ENCODE measurements around the gene PGAM1. TPM values are rescaled to one million over a fixed set of nuclear protein-coding genes. Genes with fewer than 3 reads are reported as not detected.

PGAM1 gene
- 57.9 TPM for total RNA-seq

- peaks cover 11 to 14% (median 12%) of the 10 kb centered on the region in 3 donors for H3K4me1 ChIP-seq (ENCODE audit: control insufficient read depth in 3 of 3, insufficient read depth in 3 of 3, low read length in 3 of 3)
- no peaks in the 10 kb centered on the region for H3K9me3 ChIP-seq (ENCODE audit: control insufficient read depth in 3 of 3, low read length in 3 of 3)
- H3K9ac ChIP-seq (ENCODE audit: low read depth in 1 of 3, low read length in 3 of 3) = peak within 1 kb of the TSS; percentile 85 to 87 (median 87)
- peak within 1 kb of the TSS; percentile 68 to 94 (median 89) for H3K4me3 ChIP-seq (ENCODE audit: low read length in 3 of 3)
- no peaks in the 10 kb centered on the region for H3K27me3 ChIP-seq (ENCODE audit: control insufficient read depth in 3 of 3, insufficient read depth in 3 of 3, low read length in 3 of 3)
- H3K36me3 ChIP-seq (ENCODE audit: control insufficient read depth in 3 of 3, insufficient read depth in 3 of 3, low read length in 3 of 3) = peaks cover 10 to 25% (median 10%) of the 10 kb centered on the region in 3 donors
- H3K27ac ChIP-seq (ENCODE audit: low read depth, low read length) = peak within 1 kb of the TSS; percentile 88
Observed at GRCh38 chr10:97425964-97426775, at the start of gene PGAM1. TSS of gene PGAM1 (plus strand) at chr10:97426191. CDS start at chr10:97426308, 117 bp downstream.

- no peak overlapping the region for H3K4me3 ChIP-seq (ENCODE audit: low read length in 3 of 3)
- no peaks in the 10 kb centered on the region for H3K27me3 ChIP-seq (ENCODE audit: control insufficient read depth in 3 of 3, insufficient read depth in 3 of 3, low read length in 3 of 3)
- no peak overlapping the region for H3K27ac ChIP-seq (ENCODE audit: low read depth, low read length)
- H3K4me1 ChIP-seq (ENCODE audit: control insufficient read depth in 3 of 3, insufficient read depth in 3 of 3, low read length in 3 of 3) = no peaks in the 10 kb centered on the region
- peaks cover 50 to 65% (median 62%) of the 10 kb centered on the region in 3 donors for H3K36me3 ChIP-seq (ENCODE audit: control insufficient read depth in 3 of 3, insufficient read depth in 3 of 3, low read length in 3 of 3)
- H3K9ac ChIP-seq (ENCODE audit: low read depth in 1 of 3, low read length in 3 of 3) = no peak overlapping the region
- no peaks in the 10 kb centered on the region for H3K9me3 ChIP-seq (ENCODE audit: control insufficient read depth in 3 of 3, low read length in 3 of 3)
Observed at GRCh38 chr10:97376413-97376812, 49.6 kb upstream of the PGAM1 start.

- no peaks in the 10 kb centered on the region for H3K4me1 ChIP-seq (ENCODE audit: control insufficient read depth in 3 of 3, insufficient read depth in 3 of 3, low read length in 3 of 3)
- H3K27me3 ChIP-seq (ENCODE audit: control insufficient read depth in 3 of 3, insufficient read depth in 3 of 3, low read length in 3 of 3) = no peaks in the 10 kb centered on the region
- H3K27ac ChIP-seq (ENCODE audit: low read depth, low read length) = no peak overlapping the region
- no peak overlapping the region for H3K4me3 ChIP-seq (ENCODE audit: low read length in 3 of 3)
- no peaks in the 10 kb centered on the region for H3K9me3 ChIP-seq (ENCODE audit: control insufficient read depth in 3 of 3, low read length in 3 of 3)
- H3K9ac ChIP-seq (ENCODE audit: low read depth in 1 of 3, low read length in 3 of 3) = no peak overlapping the region
- peaks cover 33 to 59% (median 48%) of the 10 kb centered on the region in 3 donors for H3K36me3 ChIP-seq (ENCODE audit: control insufficient read depth in 3 of 3, insufficient read depth in 3 of 3, low read length in 3 of 3)
Observed at GRCh38 chr10:97378933-97379921, 46.8 kb upstream of the PGAM1 start.

- no peaks in the 10 kb centered on the region for H3K4me1 ChIP-seq (ENCODE audit: control insufficient read depth in 3 of 3, insufficient read depth in 3 of 3, low read length in 3 of 3)
- no peak overlapping the region for H3K9ac ChIP-seq (ENCODE audit: low read depth in 1 of 3, low read length in 3 of 3)
- no peak overlapping the region for H3K27ac ChIP-seq (ENCODE audit: low read depth, low read length)
- peaks cover 33 to 65% (median 49%) of the 10 kb centered on the region in 3 donors for H3K36me3 ChIP-seq (ENCODE audit: control insufficient read depth in 3 of 3, insufficient read depth in 3 of 3, low read length in 3 of 3)
- H3K27me3 ChIP-seq (ENCODE audit: control insufficient read depth in 3 of 3, insufficient read depth in 3 of 3, low read length in 3 of 3) = no peaks in the 10 kb centered on the region
- H3K4me3 ChIP-seq (ENCODE audit: low read length in 3 of 3) = no peak overlapping the region
- no peaks in the 10 kb centered on the region for H3K9me3 ChIP-seq (ENCODE audit: control insufficient read depth in 3 of 3, low read length in 3 of 3)
Observed at GRCh38 chr10:97380516-97380915, 45.5 kb upstream of the PGAM1 start.

GRCh38 chr10:97381626-97382025 is 44.4 kb upstream of the PGAM1 start:
- H3K27me3 ChIP-seq (ENCODE audit: control insufficient read depth in 3 of 3, insufficient read depth in 3 of 3, low read length in 3 of 3) = no peaks in the 10 kb centered on the region
- H3K4me3 ChIP-seq (ENCODE audit: low read length in 3 of 3) = no peak overlapping the region
- no peaks in the 10 kb centered on the region for H3K4me1 ChIP-seq (ENCODE audit: control insufficient read depth in 3 of 3, insufficient read depth in 3 of 3, low read length in 3 of 3)
- H3K9ac ChIP-seq (ENCODE audit: low read depth in 1 of 3, low read length in 3 of 3) = no peak overlapping the region
- H3K9me3 ChIP-seq (ENCODE audit: control insufficient read depth in 3 of 3, low read length in 3 of 3) = no peaks in the 10 kb centered on the region
- peaks cover 38 to 71% (median 54%) of the 10 kb centered on the region in 3 donors for H3K36me3 ChIP-seq (ENCODE audit: control insufficient read depth in 3 of 3, insufficient read depth in 3 of 3, low read length in 3 of 3)
- H3K27ac ChIP-seq (ENCODE audit: low read depth, low read length) = no peak overlapping the region

- no peak overlapping the region for H3K4me3 ChIP-seq (ENCODE audit: low read length in 3 of 3)
- no peaks in the 10 kb centered on the region for H3K4me1 ChIP-seq (ENCODE audit: control insufficient read depth in 3 of 3, insufficient read depth in 3 of 3, low read length in 3 of 3)
- H3K27me3 ChIP-seq (ENCODE audit: control insufficient read depth in 3 of 3, insufficient read depth in 3 of 3, low read length in 3 of 3) = no peaks in the 10 kb centered on the region
- peaks cover 36 to 65% (median 54%) of the 10 kb centered on the region in 3 donors for H3K36me3 ChIP-seq (ENCODE audit: control insufficient read depth in 3 of 3, insufficient read depth in 3 of 3, low read length in 3 of 3)
- no peak overlapping the region for H3K9ac ChIP-seq (ENCODE audit: low read depth in 1 of 3, low read length in 3 of 3)
- H3K9me3 ChIP-seq (ENCODE audit: control insufficient read depth in 3 of 3, low read length in 3 of 3) = no peaks in the 10 kb centered on the region
- H3K27ac ChIP-seq (ENCODE audit: low read depth, low read length) = no peak overlapping the region
Observed at GRCh38 chr10:97383159-97383558, 42.8 kb upstream of the PGAM1 start.

- Histone ChIP-seq H3K9ac (ENCODE audit: low read depth in 1 of 3, low read length in 3 of 3) (no peak overlapping the region), H3K4me1 (ENCODE audit: control insufficient read depth in 3 of 3, insufficient read depth in 3 of 3, low read length in 3 of 3) (no peaks in the 10 kb centered on the region), H3K9me3 (ENCODE audit: control insufficient read depth in 3 of 3, low read length in 3 of 3) (no peaks in the 10 kb centered on the region), H3K27me3 (ENCODE audit: control insufficient read depth in 3 of 3, insufficient read depth in 3 of 3, low read length in 3 of 3) (no peaks in the 10 kb centered on the region), H3K4me3 (ENCODE audit: low read length in 3 of 3) (no peak overlapping the region), H3K27ac (ENCODE audit: low read depth, low read length) (no peak overlapping the region), H3K36me3 (ENCODE audit: control insufficient read depth in 3 of 3, insufficient read depth in 3 of 3, low read length in 3 of 3) (peaks cover 38 to 67% (median 54%) of the 10 kb centered on the region in 3 donors)
Observed at GRCh38 chr10:97384156-97384555, 41.8 kb upstream of the PGAM1 start.

- H3K9ac ChIP-seq (ENCODE audit: low read depth in 1 of 3, low read length in 3 of 3) = no peak overlapping the region
- H3K4me1 ChIP-seq (ENCODE audit: control insufficient read depth in 3 of 3, insufficient read depth in 3 of 3, low read length in 3 of 3) = no peaks in the 10 kb centered on the region
- no peak overlapping the region for H3K4me3 ChIP-seq (ENCODE audit: low read length in 3 of 3)
- H3K36me3 ChIP-seq (ENCODE audit: control insufficient read depth in 3 of 3, insufficient read depth in 3 of 3, low read length in 3 of 3) = peaks cover 36 to 67% (median 52%) of the 10 kb centered on the region in 3 donors
- H3K9me3 ChIP-seq (ENCODE audit: control insufficient read depth in 3 of 3, low read length in 3 of 3) = no peaks in the 10 kb centered on the region
- no peak overlapping the region for H3K27ac ChIP-seq (ENCODE audit: low read depth, low read length)
- no peaks in the 10 kb centered on the region for H3K27me3 ChIP-seq (ENCODE audit: control insufficient read depth in 3 of 3, insufficient read depth in 3 of 3, low read length in 3 of 3)
Observed at GRCh38 chr10:97384641-97385040, 41.4 kb upstream of the PGAM1 start.

GRCh38 chr10:97385565-97385964 is 40.4 kb upstream of the PGAM1 start:
- no peaks in the 10 kb centered on the region for H3K9me3 ChIP-seq (ENCODE audit: control insufficient read depth in 3 of 3, low read length in 3 of 3)
- H3K27ac ChIP-seq (ENCODE audit: low read depth, low read length) = no peak overlapping the region
- no peak overlapping the region for H3K9ac ChIP-seq (ENCODE audit: low read depth in 1 of 3, low read length in 3 of 3)
- peaks cover 41 to 70% (median 57%) of the 10 kb centered on the region in 3 donors for H3K36me3 ChIP-seq (ENCODE audit: control insufficient read depth in 3 of 3, insufficient read depth in 3 of 3, low read length in 3 of 3)
- no peaks in the 10 kb centered on the region for H3K4me1 ChIP-seq (ENCODE audit: control insufficient read depth in 3 of 3, insufficient read depth in 3 of 3, low read length in 3 of 3)
- no peaks in the 10 kb centered on the region for H3K27me3 ChIP-seq (ENCODE audit: control insufficient read depth in 3 of 3, insufficient read depth in 3 of 3, low read length in 3 of 3)
- no peak overlapping the region for H3K4me3 ChIP-seq (ENCODE audit: low read length in 3 of 3)
